ENCODE measurements around the gene HSPA4. TPM values are rescaled to one million over a fixed set of nuclear protein-coding genes. Genes with fewer than 3 reads are reported as not detected.
"Not testable (repeated sequence)": the region's sequence is repeated elsewhere in the genome, so short reads cannot be mapped to it uniquely, and the experiment has no call there.

HSPA4 gene
- total and polyA plus RNA-seq, 2 experiments from 2014 or later = 101 to 111 TPM

- H3K4me1 ChIP-seq (ENCODE audit: insufficient read depth) = 0 out of 2 replicates have a peak, but pooled peaks cover 7% of the 10 kb centered on the region
- no peak overlapping the region for H3K9ac ChIP-seq
- no peak overlapping the region for H3K27ac ChIP-seq
- no peak for DNase-seq
- H2AFZ ChIP-seq = no peak overlapping the region
- peaks cover 19% of the 10 kb centered on the region; the same call in 1 of the 2 replicates for H3K36me3 ChIP-seq (ENCODE audit: low read depth)
- WGBS, 2 experiments (ENCODE audit: low coverage in 1 of 2, low lambda C conversion rate in 2 of 2, missing lambda C conversion rate in 2 of 2) = 87 to 90% methylated on average over 7 of the region's 7 CpGs
- in situ Hi-C loops (cut with MboI) = no loop called here
- H4K20me1 ChIP-seq (ENCODE audit: insufficient read depth) = peaks cover 9% of the 10 kb centered on the region; the same call in 1 of the 2 replicates
- H3F3A ChIP-seq (ENCODE audit: insufficient read depth) = 0 out of 2 replicates have a peak, but pooled peaks cover 7% of the 10 kb centered on the region
- no peaks in the 10 kb centered on the region for H3K27me3 ChIP-seq (replicated peaks; ENCODE audit: insufficient read depth)
- H3K4me3 ChIP-seq = no peak overlapping the region
- TF ChIP-seq EZH2phosphoT487 (IDR thresholded peaks at IDR 0.05; ENCODE audit: insufficient read depth, low read depth) (no peak), EZH2 (IDR thresholded peaks at IDR 0.05; ENCODE audit: insufficient read depth, poor library complexity, severe bottlenecking) (no peak)
- peaks cover 100% of the 10 kb centered on the region for H3K79me2 ChIP-seq (ENCODE audit: insufficient read depth)
- H3K9me3 ChIP-seq (ENCODE audit: low read depth) = no peaks in the 10 kb centered on the region
- no peaks in the 10 kb centered on the region for H3K9me2 ChIP-seq (ENCODE audit: insufficient read depth)
- no peak overlapping the region for H3K4me2 ChIP-seq (ENCODE audit: unreplicated experiment)
Measured at GRCh38 chr5:133081036-133081435, 29.2 kb downstream of the HSPA4 start.

- DNase-seq = no peak
- no peak overlapping the region for H2AFZ ChIP-seq
- no peaks in the 10 kb centered on the region for H3K27me3 ChIP-seq (replicated peaks; ENCODE audit: insufficient read depth)
- no peaks in the 10 kb centered on the region for H3K9me2 ChIP-seq (ENCODE audit: insufficient read depth)
- WGBS, 2 experiments (ENCODE audit: low coverage in 1 of 2, low lambda C conversion rate in 2 of 2, missing lambda C conversion rate in 2 of 2) = 60 to 67% methylated on average over 1 of the region's 1 CpG
- H3K4me1 ChIP-seq (ENCODE audit: insufficient read depth) = 0 out of 2 replicates have a peak, but pooled peaks cover 7% of the 10 kb centered on the region
- TF ChIP-seq EZH2 (IDR thresholded peaks at IDR 0.05; ENCODE audit: insufficient read depth, poor library complexity, severe bottlenecking) = no peak
- TF ChIP-seq EZH2phosphoT487 (IDR thresholded peaks at IDR 0.05; ENCODE audit: insufficient read depth, low read depth) = no peak
- in situ Hi-C loops (cut with MboI) = no loop called here
- H3K36me3 ChIP-seq (ENCODE audit: low read depth) = peaks cover 17% of the 10 kb centered on the region; the same call in 1 of the 2 replicates
- H3F3A ChIP-seq (ENCODE audit: insufficient read depth) = 0 out of 2 replicates have a peak, but pooled peaks cover 7% of the 10 kb centered on the region
- H3K4me2 ChIP-seq (ENCODE audit: unreplicated experiment) = no peak overlapping the region
- peaks cover 9% of the 10 kb centered on the region; the same call in 1 of the 2 replicates for H4K20me1 ChIP-seq (ENCODE audit: insufficient read depth)
- H3K9me3 ChIP-seq (ENCODE audit: low read depth) = no peaks in the 10 kb centered on the region
- H3K9ac ChIP-seq = no peak overlapping the region
- H3K79me2 ChIP-seq (ENCODE audit: insufficient read depth) = peaks cover 100% of the 10 kb centered on the region
- H3K27ac ChIP-seq = no peak overlapping the region
- no peak overlapping the region for H3K4me3 ChIP-seq
Measured at GRCh38 chr5:133081703-133082102, 29.9 kb downstream of the HSPA4 start.

GRCh38 chr5:133082128-133082527, 30.3 kb downstream of the HSPA4 start:
- Histone ChIP-seq H4K20me1 (ENCODE audit: insufficient read depth) (peaks cover 9% of the 10 kb centered on the region; the same call in 1 of the 2 replicates), H3K9me3 (ENCODE audit: low read depth) (no peaks in the 10 kb centered on the region), H2AFZ (no peak overlapping the region), H3K9ac (no peak overlapping the region), H3K4me1 (ENCODE audit: insufficient read depth) (0 out of 2 replicates have a peak, but pooled peaks cover 7% of the 10 kb centered on the region), H3K4me2 (ENCODE audit: unreplicated experiment) (no peak overlapping the region), H3K27me3 (replicated peaks; ENCODE audit: insufficient read depth) (no peaks in the 10 kb centered on the region), H3K79me2 (ENCODE audit: insufficient read depth) (peaks cover 100% of the 10 kb centered on the region), H3F3A (ENCODE audit: insufficient read depth) (0 out of 2 replicates have a peak, but pooled peaks cover 7% of the 10 kb centered on the region), H3K36me3 (ENCODE audit: low read depth) (peaks cover 17% of the 10 kb centered on the region; the same call in 1 of the 2 replicates), H3K4me3 (no peak overlapping the region), H3K9me2 (ENCODE audit: insufficient read depth) (no peaks in the 10 kb centered on the region), H3K27ac (no peak overlapping the region)
- in situ Hi-C loops (cut with MboI) = no loop called here
- no peak for DNase-seq
- TF ChIP-seq EZH2phosphoT487 (IDR thresholded peaks at IDR 0.05; ENCODE audit: insufficient read depth, low read depth) (no peak), EZH2 (IDR thresholded peaks at IDR 0.05; ENCODE audit: insufficient read depth, poor library complexity, severe bottlenecking) (no peak)
- WGBS, 2 experiments (ENCODE audit: low coverage in 1 of 2, low lambda C conversion rate in 2 of 2, missing lambda C conversion rate in 2 of 2) = 85 to 88% methylated on average over 4 of the region's 4 CpGs

GRCh38 chr5:133083901-133084300, 32.1 kb downstream of the HSPA4 start:
- Histone ChIP-seq H3K9me2 (ENCODE audit: insufficient read depth) (no peaks in the 10 kb centered on the region), H3K36me3 (ENCODE audit: low read depth) (peaks cover 26% of the 10 kb centered on the region), H2AFZ (no peak overlapping the region), H3K27ac (no peak overlapping the region), H3K27me3 (replicated peaks; ENCODE audit: insufficient read depth) (no peaks in the 10 kb centered on the region), H3K4me1 (ENCODE audit: insufficient read depth) (0 out of 2 replicates have a peak, but pooled peaks cover 7% of the 10 kb centered on the region), H3K79me2 (ENCODE audit: insufficient read depth) (peaks cover 98% of the 10 kb centered on the region), H4K20me1 (ENCODE audit: insufficient read depth) (peaks cover 14% of the 10 kb centered on the region; the same call in 1 of the 2 replicates), H3K4me2 (ENCODE audit: unreplicated experiment) (no peak overlapping the region), H3K9me3 (ENCODE audit: low read depth) (no peaks in the 10 kb centered on the region), H3F3A (ENCODE audit: insufficient read depth) (0 out of 2 replicates have a peak, but pooled peaks cover 7% of the 10 kb centered on the region), H3K4me3 (no peak overlapping the region), H3K9ac (no peak overlapping the region)
- TF ChIP-seq EZH2 (IDR thresholded peaks at IDR 0.05; ENCODE audit: insufficient read depth, poor library complexity, severe bottlenecking) (no peak), EZH2phosphoT487 (IDR thresholded peaks at IDR 0.05; ENCODE audit: insufficient read depth, low read depth) (no peak)
- DNase-seq = no peak
- 97 to 100% methylated on average over 1 of the region's 1 CpG for WGBS, 2 experiments (ENCODE audit: low coverage in 1 of 2, low lambda C conversion rate in 2 of 2, missing lambda C conversion rate in 2 of 2)
- in situ Hi-C loops (cut with MboI) = no loop called here

- H3F3A ChIP-seq (ENCODE audit: insufficient read depth); H3K9ac ChIP-seq; H3K27me3 ChIP-seq (replicated peaks; ENCODE audit: insufficient read depth); H3K4me3 ChIP-seq; in situ Hi-C loops (cut with MboI); H4K20me1 ChIP-seq (ENCODE audit: insufficient read depth); H3K4me2 ChIP-seq (ENCODE audit: unreplicated experiment); DNase-seq; H2AFZ ChIP-seq; H3K27ac ChIP-seq; H3K4me1 ChIP-seq (ENCODE audit: insufficient read depth); H3K9me2 ChIP-seq (ENCODE audit: insufficient read depth); H3K9me3 ChIP-seq (ENCODE audit: low read depth): not testable (repeated sequence)
- H3K79me2 ChIP-seq (ENCODE audit: insufficient read depth) = peaks cover 85% of the 10 kb centered on the region
- peaks cover 38% of the 10 kb centered on the region for H3K36me3 ChIP-seq (ENCODE audit: low read depth)
- 95 to 97% methylated on average over 5 to 6 of the region's 6 CpGs for WGBS, 2 experiments (ENCODE audit: low coverage in 1 of 2, low lambda C conversion rate in 2 of 2, missing lambda C conversion rate in 2 of 2)
Measured at GRCh38 chr5:133085171-133085570, 33.4 kb downstream of the HSPA4 start.
